GM23248 (cell line): ENCODE data around the gene IFT57. TPM values are rescaled to one million over a fixed set of nuclear protein-coding genes. Genes with fewer than 3 reads are reported as not detected.

ENCODE experiments used
- DNase-seq: peaks from one replicate; pipeline ENCODE4 v3.0.0-alpha.2; 2015
- H2AFZ ChIP-seq: fragments of 200-600 bp; sonication (generic); 2 replicates; pipeline ENCODE4 v1.6.1; 2016; ENCODE audit warnings: antibody characterized with exemption
- H3F3A ChIP-seq: fragments of 200-600 bp; sonication (generic); 2 replicates; pipeline ENCODE4 v1.6.1; 2016; ENCODE audit warnings: mild to moderate bottlenecking, antibody characterized with exemption, mixed run types; ENCODE audit not compliant: insufficient read depth
- H3K27ac ChIP-seq: fragments of 200-600 bp; sonication (generic); 2 replicates; pipeline ENCODE4 v1.5.1; 2016; ENCODE audit warnings: mild to moderate bottlenecking
- H3K27me3 ChIP-seq: fragments of 200-600 bp; sonication (generic); replicated peaks from 2 replicates; pipeline ENCODE4 v1.6.1; 2016; ENCODE audit warnings: mild to moderate bottlenecking; ENCODE audit not compliant: insufficient read depth
- H3K36me3 ChIP-seq: fragments of 200-600 bp; sonication (generic); 2 replicates; pipeline ENCODE4 v1.6.1; 2016; ENCODE audit warnings: low read depth, mild to moderate bottlenecking
- H3K4me1 ChIP-seq: fragments of 200-600 bp; sonication (generic); 2 replicates; pipeline ENCODE4 v1.6.1; 2016; ENCODE audit warnings: mild to moderate bottlenecking; ENCODE audit not compliant: insufficient read depth
- H3K4me2 ChIP-seq: fragments of 200-600 bp; sonication (generic); one replicate; pipeline ENCODE4 v1.6.1; 2016; ENCODE audit warnings: mild to moderate bottlenecking; ENCODE audit not compliant: unreplicated experiment
- H3K4me3 ChIP-seq: fragments of 200-600 bp; sonication (generic); 2 replicates; pipeline ENCODE4 v1.5.1; 2016; ENCODE audit warnings: mild to moderate bottlenecking
- H3K79me2 ChIP-seq: fragments of 200-600 bp; sonication (generic); 2 replicates; pipeline ENCODE4 v1.6.1; 2016; ENCODE audit warnings: mild to moderate bottlenecking; ENCODE audit not compliant: insufficient read depth
- H3K9ac ChIP-seq: fragments of 200-600 bp; sonication (generic); 2 replicates; pipeline ENCODE4 v1.6.1; 2016; ENCODE audit warnings: mild to moderate bottlenecking
- H3K9me2 ChIP-seq: fragments of 200-600 bp; sonication (generic); 2 replicates; pipeline ENCODE4 v1.6.1; 2016; ENCODE audit warnings: mixed run types, mild to moderate bottlenecking, moderate library complexity; ENCODE audit not compliant: insufficient read depth
- H3K9me3 ChIP-seq: fragments of 200-600 bp; sonication (generic); one replicate; pipeline ENCODE4 v1.6.1; 2017; ENCODE audit warnings: low read depth
- H4K20me1 ChIP-seq: fragments of 200-600 bp; sonication (generic); 2 replicates; pipeline ENCODE4 v1.6.0; 2016; ENCODE audit not compliant: insufficient read depth
- EZH2 ChIP-seq: fragments of 200-600 bp; sonication (generic); IDR thresholded peaks from 2 replicates; pipeline ENCODE4 v1.6.1; 2018; ENCODE audit warnings: antibody characterized with exemption, mild to moderate bottlenecking; ENCODE audit not compliant: insufficient read depth, poor library complexity, severe bottlenecking
- EZH2phosphoT487 ChIP-seq: fragments of 200-600 bp; sonication (generic); IDR thresholded peaks from 2 replicates; pipeline ENCODE4 v1.6.1; 2018; ENCODE audit warnings: antibody characterized with exemption, moderate library complexity, mild to moderate bottlenecking, low read depth; ENCODE audit not compliant: insufficient read depth
- WGBS, 2 experiments: methylation state at CpG; one replicate each; pipeline ENCODE4 v1.1.6; 2015 to 2017; ENCODE audit warnings: low lambda C conversion rate in 2 of 2, low coverage in 1 of 2; ENCODE audit errors: missing lambda C conversion rate in 2 of 2; 5-methylcytosine and 5-hydroxymethylcytosine counted together
- in situ Hi-C: fragments of 300-500 bp; cut with MboI; formaldehyde crosslinking; loops from 2 replicates; pipeline ENCODE4 v1.15.0; 2020
- polyA plus RNA-seq: library from polyadenylated mRNA; unstranded; fragments of >200 nt; fragmentation: Nextera tagmentation; extraction: Ambion mirVana; gene quantifications from 2 replicates; pipeline ENCODE4 v1.2.1, GENCODE V29; 2016
- total RNA-seq: library from RNA; depleted of rRNA; stranded (reverse); fragments of >200 nt; shearing (Covaris generic); gene quantifications from 2 replicates; pipeline ENCODE4 v1.2.3, GENCODE V29; 2014; rRNA removed

Gene IFT57
- total and polyA plus RNA-seq, 2 experiments from 2014 or later: 68.5 to 84.9 TPM

GRCh38 chr3:108110934-108111333 lies 111.3 kb downstream of the IFT57 start:
- H3K4me1 ChIP-seq: 0 out of 2 replicates have a peak, but pooled peaks cover under 1% of the 10 kb centered on the region
- H3K36me3 ChIP-seq: no peaks in the 10 kb centered on the region
- in situ Hi-C loops: no loop called here
- TF ChIP-seq EZH2 (no peak), EZH2phosphoT487 (no peak)
- no peak overlapping the region for H3K4me2 ChIP-seq
- H3K9ac ChIP-seq: no peak overlapping the region
- H3K9me2 ChIP-seq: 0 out of 2 replicates have a peak, but pooled peaks cover 4% of the 10 kb centered on the region
- no peak overlapping the region for H3K27ac ChIP-seq
- no peaks in the 10 kb centered on the region for H4K20me1 ChIP-seq
- no peaks in the 10 kb centered on the region for H3K9me3 ChIP-seq
- no peaks in the 10 kb centered on the region for H3K27me3 ChIP-seq
- no peak for DNase-seq
- H2AFZ ChIP-seq: no peak overlapping the region
- H3F3A ChIP-seq: peaks cover 5% of the 10 kb centered on the region; the same call in 1 of the 2 replicates
- no peak overlapping the region for H3K4me3 ChIP-seq
- WGBS, 2 experiments: 80 to 81% methylated on average over 3 of the region's 3 CpGs
- H3K79me2 ChIP-seq: no peaks in the 10 kb centered on the region

Other genes with a start within 250 kb of the IFT57 start
- 97.3 and 133 TPM in 2 replicates for gene CD47, start 131.4 kb downstream of the IFT57 start, total RNA-seq
- gene CD47, start 131.4 kb downstream of the IFT57 start, polyA plus RNA-seq: 120 and 121 TPM in 2 replicates
- gene HHLA2, start 74.1 kb upstream of the IFT57 start, total RNA-seq: not detected in 2 replicates
- gene HHLA2, start 74.1 kb upstream of the IFT57 start, polyA plus RNA-seq: not detected in 2 replicates